GM12878 (cell line): ENCODE results near the gene NCAM2. TPM values are rescaled to one million over a fixed set of nuclear protein-coding genes. Genes with fewer than 3 reads are reported as not detected.

Experiments used
- ATAC-seq: fragments of 200-7000 bp; cut with Tn5 transposase; 3 replicates; pipeline ENCODE4 v1.9.1; 2020; ENCODE audit warnings: mild to moderate bottlenecking, moderate library complexity
- BruUV-seq: library from RNA; stranded (reverse); fragments of 400-500 nt; replicated peaks from 2 replicates; lab custom pipeline; 2021; lab: Mats Ljungman, UMichigan
- CTCF ChIA-PET: fragments of 300-600 bp; sonication (Branson Sonifier 250); formaldehyde crosslinking; extraction: SDS; loops from one replicate; lab custom pipeline; 2021; ENCODE audit warnings: inconsistent platforms; lab: Yijun Ruan, JAX
- POLR2A ChIA-PET: fragments of 350-600 bp; formaldehyde crosslinking; extraction: SDS; loops from one replicate; lab custom pipeline; 2021; ENCODE audit warnings: inconsistent platforms; lab: Charles Lee
- RAD21 ChIA-PET: fragments of 300-600 bp; sonication (Branson Sonifier 250); formaldehyde crosslinking; loops from one replicate; lab custom pipeline; 2023; ENCODE audit warnings: antibody characterized with exemption; ENCODE audit not compliant: unreplicated experiment; lab: Charles Lee
- SMC1A ChIA-PET: fragments of 300-600 bp; sonication (Branson Sonifier 250); formaldehyde crosslinking; loops from one replicate; lab custom pipeline; 2023; ENCODE audit not compliant: unreplicated experiment, uncharacterized antibody; lab: Charles Lee
- DNase-seq: peaks from one replicate; pipeline ENCODE4 v3.0.0-alpha.2; 2011; ENCODE audit warnings: low read depth, low spot score
- FAIRE-seq: peaks from 3 replicates; lab custom pipeline; 2011; peaks lifted over from hg19 to GRCh38; lab: Jason Lieb, UNC
- H2AFZ ChIP-seq: 2 replicates; pipeline ENCODE4 v1.6.0; 2011; ENCODE audit warnings: low read depth, low read length, control low read depth; ENCODE audit not compliant: control insufficient read depth
- H3K27ac ChIP-seq: 2 replicates; pipeline ENCODE4 v1.5.1; 2011; ENCODE audit warnings: control low read depth; ENCODE audit not compliant: control insufficient read depth, insufficient read depth
- H3K27me3 ChIP-seq, 2 experiments: replicated peaks in 1 of 2; 2 replicates each; pipeline versions ENCODE4 v1.6.0 to v1.6.1; 2011; ENCODE audit warnings: low read length in 1 of 2; ENCODE audit not compliant: control insufficient read depth in 2 of 2, insufficient read depth in 2 of 2
- H3K36me3 ChIP-seq, 2 experiments: 2 replicates each; pipeline ENCODE4 v1.5.1; 2011; ENCODE audit warnings: low read length in 1 of 2; ENCODE audit not compliant: control insufficient read depth in 2 of 2, insufficient read depth in 2 of 2
- H3K4me1 ChIP-seq: 2 replicates; pipeline ENCODE4 v1.6.1; 2011; ENCODE audit warnings: mild to moderate bottlenecking, low read length, moderate library complexity, mixed read lengths; ENCODE audit not compliant: control insufficient read depth, insufficient read depth
- H3K4me2 ChIP-seq: 2 replicates; pipeline ENCODE4 v1.6.0; 2011; ENCODE audit warnings: control low read depth; ENCODE audit not compliant: control insufficient read depth, insufficient read depth
- H3K4me3 ChIP-seq: fragments of 200-600 bp; sonication (generic); 2 replicates; pipeline ENCODE4 v1.5.1; 2016
- H3K79me2 ChIP-seq: 2 replicates; pipeline ENCODE4 v1.6.0; 2011; ENCODE audit warnings: low read length; ENCODE audit not compliant: control insufficient read depth, insufficient read depth
- H3K9ac ChIP-seq: 2 replicates; pipeline ENCODE4 v1.8.0; 2011; ENCODE audit warnings: low read length, control low read depth, mixed read lengths; ENCODE audit not compliant: control insufficient read depth, insufficient read depth
- H3K9me3 ChIP-seq: replicated peaks from 3 replicates; pipeline ENCODE4 v1.5.1; 2011; ENCODE audit warnings: mild to moderate bottlenecking, low read length; ENCODE audit not compliant: control insufficient read depth, insufficient read depth
- H4K20me1 ChIP-seq: 2 replicates; pipeline ENCODE4 v1.6.0; 2011; ENCODE audit not compliant: control insufficient read depth, insufficient read depth
- CBX5 ChIP-seq: sonication (generic); IDR thresholded peaks from 2 replicates; pipeline ENCODE4 v1.6.1; 2016; ENCODE audit warnings: low read depth, moderate library complexity, mild to moderate bottlenecking, inconsistent platforms
- CEBPZ ChIP-seq: fragments of 150-350 bp; IDR thresholded peaks from 2 replicates; pipeline ENCODE4 v1.6.1; 2016; ENCODE audit warnings: low read depth, low read length
- ELK1 ChIP-seq: IDR thresholded peaks from 2 replicates; pipeline ENCODE4 v1.6.1; 2012; ENCODE audit warnings: low read depth, low read length, improper control_type of control experiment
- FOXK2 ChIP-seq: fragments of 450-650 bp; IDR thresholded peaks from 2 replicates; pipeline ENCODE4 v1.6.1; 2017; ENCODE audit warnings: mild to moderate bottlenecking, moderate library complexity
- MXI1 ChIP-seq: fragments of 150-350 bp; IDR thresholded peaks from 2 replicates; pipeline ENCODE4 v1.6.1; 2011; ENCODE audit warnings: low read depth, mild to moderate bottlenecking, inconsistent platforms, low read length, improper control_type of control experiment
- RBBP5 ChIP-seq: fragments of 200-600 bp; sonication (generic); conservative IDR thresholded peaks from 2 replicates; pipeline ENCODE4 v1.6.1; 2016
- SKIL ChIP-seq: fragments of 450-650 bp; IDR thresholded peaks from 2 replicates; pipeline ENCODE4 v1.6.1; 2017; ENCODE audit warnings: mild to moderate bottlenecking, low read depth, inconsistent platforms; ENCODE audit not compliant: poor library complexity, severe bottlenecking
- ZNF687 ChIP-seq: fragments of 450-650 bp; IDR thresholded peaks from 2 replicates; pipeline ENCODE4 v1.6.1; 2017; ENCODE audit warnings: mild to moderate bottlenecking, moderate library complexity
- WGBS: methylation state at CpG from one replicate; pipeline ENCODE4 v1.1.6; 2016; ENCODE audit warnings: low lambda C conversion rate; ENCODE audit not compliant: insufficient replicate concordance, insufficient coverage; ENCODE audit errors: missing lambda C conversion rate; 5-methylcytosine and 5-hydroxymethylcytosine counted together
- in situ Hi-C: fragments of 300-500 bp; cut with MboI; formaldehyde crosslinking; loops from 9 replicates; pipeline ENCODE4 v1.14.3; 2018; ENCODE audit warnings: mixed read lengths
- intact Hi-C: fragments of 100-400 bp; cut with micrococcal nuclease; formaldehyde crosslinking; loops from one replicate; pipeline ENCODE4 v1.14.2; 2022; ENCODE audit not compliant: unreplicated experiment
- polyA plus RNA-seq, 11 experiments: library from polyadenylated mRNA; depleted of rRNA in 4 of 11; unstranded in 6 of 11; stranded (reverse) in 5 of 11; fragments of >200 nt; fragmentation: Nextera tagmentation in 4 of 11; fragmentation: Illumina TruSeq in 1 of 11; extraction: Ambion mirVana in 4 of 11; extraction: Trizol in 1 of 11; gene quantifications; 1 replicate in 1 of 11; 2 replicates in 10 of 11; pipeline versions ENCODE4 v1.2.1 to v1.2.3, GENCODE V29; 2011 to 2016; ENCODE audit warnings: inconsistent platforms in 2 of 11, missing spikeins in 2 of 11, low read depth in 1 of 11
- total RNA-seq, 4 experiments: library from RNA; depleted of rRNA in 3 of 4; stranded (reverse); fragments of >200 nt in 3 of 4; fragmentation: Illumina TruSeq in 1 of 4; extraction: Trizol in 1 of 4; gene quantifications; 2 replicates each; pipeline versions ENCODE4 v1.2.1 to v1.2.3, GENCODE V29; 2013 to 2021
- TF ChIP-seq, protein P1 (sequence below): IDR thresholded peaks from 2 replicates; pipeline ENCODE4 v1.6.1; 2012; ENCODE audit warnings: low read depth, low read length, improper control_type of control experiment

NCAM2 gene
- total and polyA plus RNA-seq, 10 of the 15 experiments (the other 5 are each of a cell fraction or from before 2014, with no cell fraction given) = 0.23 to 0.27 TPM; not detected in 8

DNA sequence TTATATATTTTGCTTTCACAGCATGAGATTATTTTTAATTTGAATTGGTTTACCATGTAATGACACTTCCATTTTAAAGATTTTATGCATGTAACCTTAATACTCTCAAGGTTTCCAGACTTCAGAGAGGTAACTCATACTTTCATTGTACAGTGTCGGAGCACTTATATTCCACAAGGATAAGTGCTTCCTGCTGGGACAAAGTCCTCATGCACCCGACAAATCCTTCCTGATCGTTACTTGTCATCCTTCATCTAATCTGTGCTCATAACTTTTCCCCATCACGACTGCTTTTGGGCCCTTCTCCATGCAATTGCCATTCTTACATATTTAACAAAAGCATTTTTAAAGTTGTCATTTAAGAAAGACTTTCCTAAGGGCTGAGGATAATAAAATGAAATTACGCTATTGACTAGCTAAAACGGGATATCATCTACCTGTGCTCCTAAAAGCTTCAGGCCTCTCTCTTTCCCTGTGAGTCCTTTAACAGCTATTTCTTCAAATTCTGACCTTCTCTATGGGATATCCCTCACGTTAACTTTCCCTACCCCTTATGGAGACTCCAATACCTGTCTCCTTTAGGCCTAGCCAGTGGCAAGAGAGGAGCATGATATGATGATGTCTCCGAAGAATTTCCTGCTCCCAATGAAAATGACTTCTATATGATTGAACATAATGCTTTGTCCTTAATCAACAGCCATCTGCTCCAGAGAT lies 59.3 kb downstream of the NCAM2 start (continued):
- TF ChIP-seq SKIL = no peak

GRCh38 chr21:21063828-21064227 lies 65.6 kb downstream of the NCAM2 start:
- FAIRE-seq (no peak), DNase-seq (no peak), ATAC-seq (no peak)
- H3K36me3 ChIP-seq = no peaks in the 10 kb centered on the region
- ChIA-PET POLR2A (no interaction called here), RAD21 (no interaction called here), SMC1A (interaction anchor here (1.1 kb wide), 1 partner anchor 9 kb away, joined by 3 read pairs; no protein-coding TSS in a partner anchor), CTCF (no interaction called here)
- no peaks in the 10 kb centered on the region for H3K9me3 ChIP-seq
- 0% methylated on average over 1 of the region's 1 CpG for WGBS
- intact Hi-C loops (no loop called here), in situ Hi-C loops (no loop called here)
- no peak overlapping the region for H3K9ac ChIP-seq
- H3K4me2 ChIP-seq = no peak overlapping the region
- no peak overlapping the region for H2AFZ ChIP-seq
- H4K20me1 ChIP-seq = no peaks in the 10 kb centered on the region
- H3K79me2 ChIP-seq = no peaks in the 10 kb centered on the region
- H3K27ac ChIP-seq = no peak overlapping the region
- no peaks in the 10 kb centered on the region for H3K27me3 ChIP-seq
- H3K4me1 ChIP-seq = no peaks in the 10 kb centered on the region
- no TSS peak for BruUV-seq
- no peak overlapping the region for H3K4me3 ChIP-seq
- TF ChIP-seq CEBPZ = no peak
- no peak for TF ChIP-seq FOXK2
- no peak for TF ChIP-seq MXI1
- no peak for TF ChIP-seq ELK1
- TF ChIP-seq, protein P1, sequence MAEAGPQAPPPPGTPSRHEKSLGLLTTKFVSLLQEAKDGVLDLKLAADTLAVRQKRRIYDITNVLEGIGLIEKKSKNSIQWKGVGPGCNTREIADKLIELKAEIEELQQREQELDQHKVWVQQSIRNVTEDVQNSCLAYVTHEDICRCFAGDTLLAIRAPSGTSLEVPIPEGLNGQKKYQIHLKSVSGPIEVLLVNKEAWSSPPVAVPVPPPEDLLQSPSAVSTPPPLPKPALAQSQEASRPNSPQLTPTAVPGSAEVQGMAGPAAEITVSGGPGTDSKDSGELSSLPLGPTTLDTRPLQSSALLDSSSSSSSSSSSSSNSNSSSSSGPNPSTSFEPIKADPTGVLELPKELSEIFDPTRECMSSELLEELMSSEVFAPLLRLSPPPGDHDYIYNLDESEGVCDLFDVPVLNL = no peak
- no peak for TF ChIP-seq CBX5
- TF ChIP-seq RBBP5 = no peak
- no peak for TF ChIP-seq ZNF687
